Measurements from ENCODE around the gene KNDC1.

KNDC1 gene

DNA sequence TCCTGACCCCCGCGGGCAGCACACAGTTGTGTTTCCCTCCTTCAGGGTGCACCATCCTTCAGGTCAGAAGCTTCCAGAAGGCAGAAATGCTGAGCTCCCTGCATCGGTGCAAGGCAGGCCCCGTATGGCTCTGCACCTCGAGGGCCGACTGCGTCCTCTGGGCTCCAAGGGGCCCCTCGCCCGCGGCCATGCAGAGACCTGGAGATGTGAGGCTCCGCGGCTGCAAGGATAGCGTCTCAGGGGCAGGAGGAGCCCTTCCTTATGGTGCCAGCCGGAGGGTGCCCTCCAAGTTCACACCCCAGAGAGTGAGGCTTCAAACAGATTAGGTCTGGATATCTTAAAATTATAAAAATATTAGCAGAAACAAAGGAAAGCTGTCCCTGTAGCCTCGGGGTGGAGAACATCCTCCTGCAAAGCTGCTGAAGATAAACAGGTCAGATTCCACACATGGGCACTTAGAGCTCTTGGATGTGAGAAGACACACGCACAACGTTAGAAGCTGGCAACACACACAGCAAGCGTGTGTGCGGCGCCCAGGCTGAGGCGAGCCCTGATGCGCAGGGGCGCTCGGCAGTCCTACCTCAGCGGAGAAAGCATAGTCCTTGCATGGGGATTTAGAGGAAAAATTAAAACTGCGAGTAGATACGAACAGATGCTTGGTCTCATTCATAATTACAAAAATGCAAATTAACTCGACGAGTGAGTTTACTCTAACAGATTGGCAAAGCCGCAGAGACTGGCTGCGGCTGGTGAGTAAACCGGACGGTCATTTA, 20.4 kb downstream of the KNDC1 start:
- no peak for DNase-seq

DNA sequence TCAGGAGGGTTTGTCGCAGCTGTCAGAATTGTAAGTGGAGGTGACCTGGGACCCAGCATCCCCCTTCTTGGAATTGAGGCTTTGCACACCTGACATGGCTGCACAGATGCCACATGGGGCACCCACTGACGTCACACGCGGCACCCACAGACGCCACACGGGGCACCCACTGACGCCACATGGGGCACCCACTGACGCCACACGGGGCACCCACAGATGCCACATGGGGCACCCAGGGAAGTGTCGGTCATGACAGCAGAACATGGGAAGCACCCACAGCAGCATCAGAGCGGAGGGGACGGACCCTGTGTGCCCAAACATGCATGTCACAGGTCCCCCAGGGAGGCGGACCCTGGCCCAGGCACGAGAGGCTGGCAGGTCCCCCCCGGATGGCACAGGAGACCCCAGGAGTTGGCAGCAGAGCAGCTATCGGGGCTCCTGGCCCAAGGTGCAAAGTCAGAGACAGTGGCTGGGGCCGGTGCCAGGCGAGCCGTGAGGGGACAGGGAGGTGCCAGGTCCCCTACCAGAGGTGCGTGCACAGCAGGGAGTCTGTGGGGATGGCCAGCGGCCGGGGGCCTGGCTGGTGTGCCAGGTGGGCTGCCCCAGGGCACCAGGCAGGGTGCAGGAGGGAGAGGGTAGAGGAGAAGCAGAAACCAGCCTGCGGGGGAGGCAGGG, 21.1 kb downstream of the KNDC1 start:
- DNase-seq = no peak

DNA sequence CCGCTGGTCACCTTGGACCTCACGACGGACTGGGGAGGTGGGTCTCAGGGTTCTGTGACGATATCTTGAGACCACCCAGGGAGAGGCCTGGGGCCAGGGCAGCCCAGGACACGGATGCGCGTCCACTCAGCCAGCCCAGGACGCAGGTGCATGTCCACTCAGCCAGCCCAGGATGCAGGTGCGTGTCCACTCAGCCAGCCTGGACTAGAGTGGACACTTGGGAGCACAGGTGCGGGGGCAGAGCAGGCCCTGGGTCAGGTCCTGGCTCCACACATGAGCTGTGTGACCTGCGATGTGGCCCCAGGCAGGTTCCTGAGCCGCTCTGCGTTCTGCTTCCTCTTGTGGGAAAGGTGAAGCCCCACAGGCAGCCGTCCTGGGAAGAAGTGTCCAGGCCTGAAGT, 22.2 kb downstream of the KNDC1 start:
- DNase-seq = no peak

DNA sequence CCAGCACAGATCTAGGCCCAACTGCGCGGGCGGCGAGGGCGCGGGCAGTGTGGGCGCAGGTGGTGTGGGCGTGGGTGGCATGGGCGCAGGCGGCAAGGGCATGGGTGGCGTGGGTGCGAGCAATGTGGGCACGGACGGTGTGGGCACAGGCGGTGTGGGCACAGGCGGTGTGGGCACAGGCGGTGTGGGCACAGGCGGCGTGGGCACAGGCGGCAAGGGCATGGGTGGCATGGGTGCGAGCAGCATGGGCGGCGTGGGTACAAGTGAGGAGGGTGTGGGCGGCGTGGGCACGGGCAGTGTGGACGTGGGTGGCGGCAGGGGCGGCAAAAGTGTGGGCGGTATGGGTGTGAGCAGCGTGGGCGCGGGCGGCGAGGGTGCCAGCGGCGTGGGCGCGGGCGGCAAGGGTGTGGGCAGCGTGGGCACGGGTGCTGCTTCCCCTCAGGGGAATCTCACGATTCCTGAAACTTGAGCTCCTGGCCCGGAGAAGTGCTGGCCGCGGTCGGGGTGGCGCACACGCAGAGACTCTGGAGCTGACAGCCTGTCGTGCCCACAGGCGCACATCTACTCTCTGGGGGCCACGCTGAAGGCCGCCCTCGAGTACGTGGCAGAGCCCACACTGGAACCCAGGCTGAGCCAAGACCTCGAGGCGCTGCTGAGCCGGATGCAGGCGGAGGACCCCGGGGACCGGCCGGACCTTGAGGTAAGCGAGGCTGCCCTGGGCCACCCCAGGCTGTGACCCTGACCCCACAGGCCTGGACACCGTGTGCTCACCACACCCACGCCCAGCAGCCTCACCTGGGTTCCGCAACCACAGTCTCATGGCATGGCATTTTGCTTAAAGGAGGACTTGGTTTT, 23.0 kb downstream of the KNDC1 start:
- DNase-seq = no peak

DNA sequence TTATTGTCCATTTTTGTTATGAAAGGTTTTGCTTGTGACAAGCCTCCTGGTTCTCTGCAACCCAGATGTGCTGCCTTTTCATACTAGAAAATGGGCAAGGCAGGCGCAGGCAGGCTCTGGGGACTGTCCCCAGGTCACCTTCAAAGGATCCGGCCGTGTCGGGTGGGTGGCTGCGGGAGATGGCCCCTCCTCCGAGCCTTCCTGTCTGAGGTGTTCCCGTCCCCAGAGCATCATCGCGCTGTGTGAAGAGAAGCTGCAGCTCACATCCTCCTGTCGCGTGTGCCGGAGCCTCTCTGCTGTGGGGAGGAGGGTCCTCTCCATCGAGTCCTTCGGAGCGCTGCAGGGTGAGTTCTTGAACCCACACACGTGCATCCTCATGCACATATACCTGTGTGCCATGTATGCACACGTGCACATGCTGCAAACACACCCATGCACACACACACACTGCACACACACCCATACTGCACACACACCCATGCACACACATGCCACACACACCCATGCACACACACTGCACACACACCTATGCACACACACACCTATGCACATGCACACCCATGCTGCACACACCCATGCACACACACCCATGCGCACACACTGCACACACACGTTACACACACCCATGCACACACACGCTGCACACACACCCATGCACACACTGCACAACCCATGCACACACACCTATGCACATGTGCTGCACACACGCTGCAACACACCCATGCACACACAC, 23.8 kb downstream of the KNDC1 start:
- DNase-seq = no peak

DNA sequence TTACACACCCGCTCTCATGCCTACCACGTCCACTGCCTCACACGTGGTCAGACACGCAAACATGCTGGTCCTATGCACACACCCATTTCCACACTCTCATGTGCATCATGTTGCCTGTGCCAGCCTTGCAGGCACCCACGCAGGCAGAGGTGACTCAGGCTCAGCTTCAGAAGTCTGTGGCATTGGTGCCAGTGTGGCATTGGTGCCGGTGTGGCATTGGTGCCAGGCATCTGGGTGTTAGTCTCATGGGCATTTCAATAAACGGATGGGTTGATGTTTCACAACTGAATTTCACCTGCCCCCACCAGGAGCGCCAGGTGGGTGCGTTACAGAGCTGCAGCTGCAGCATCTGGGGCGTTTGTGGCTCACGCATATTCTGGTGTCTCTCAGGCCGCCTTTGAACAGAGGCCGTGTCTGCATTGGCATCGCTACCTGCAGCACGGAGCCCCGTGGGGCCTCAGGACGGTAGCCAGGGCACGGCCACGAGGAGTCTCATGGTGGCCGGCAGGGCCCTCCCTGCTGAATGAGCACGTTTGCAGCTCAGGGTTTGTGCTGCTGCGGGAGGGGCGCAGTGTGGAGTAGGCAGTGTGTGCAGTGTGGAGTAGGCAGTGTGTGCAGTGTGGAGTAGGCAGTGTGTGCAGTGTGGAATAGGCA, 24.7 kb downstream of the KNDC1 start:
- DNase-seq = no peak

DNA sequence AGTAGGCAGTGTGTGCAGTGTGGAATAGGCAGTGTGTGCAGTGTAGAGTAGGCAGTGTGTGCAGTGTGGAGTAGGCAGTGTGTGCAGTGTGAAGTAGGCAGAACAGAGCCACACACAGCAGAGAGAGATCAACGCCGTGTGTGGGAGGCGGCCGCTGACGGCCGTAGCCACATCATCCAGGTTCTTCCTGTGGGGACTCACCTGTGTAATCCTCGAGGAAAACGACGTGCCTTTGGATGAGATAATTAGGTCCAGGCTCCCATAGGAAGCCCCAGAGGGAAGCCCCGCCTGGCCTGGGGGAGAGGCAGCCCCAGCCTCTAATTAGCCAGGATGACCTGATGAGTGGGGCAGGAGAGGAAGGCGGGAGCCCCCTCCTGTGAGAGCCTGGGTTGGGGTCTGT, 25.4 kb downstream of the KNDC1 start:
- DNase-seq = no peak

DNA sequence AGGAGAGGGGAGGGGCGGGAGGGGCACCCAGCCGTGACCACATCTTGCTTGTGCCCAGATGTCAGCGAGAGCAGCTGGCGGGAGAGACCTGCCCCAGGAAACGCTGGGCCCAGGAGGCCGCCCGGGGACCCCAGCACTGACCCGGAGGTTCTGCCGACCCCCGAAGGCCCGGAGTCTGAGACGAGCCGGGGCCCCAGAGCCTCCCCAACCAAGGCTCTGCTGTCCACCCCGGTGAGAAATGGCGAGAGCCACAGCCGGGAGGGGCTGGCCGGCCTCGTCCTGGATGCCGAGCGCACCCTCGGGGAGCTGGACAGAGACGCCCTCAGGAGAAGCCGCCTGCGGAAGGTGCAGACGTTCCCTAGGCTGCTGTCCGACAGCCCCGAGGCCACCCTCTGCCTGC, 25.9 kb downstream of the KNDC1 start:
- no peak for DNase-seq

DNA sequence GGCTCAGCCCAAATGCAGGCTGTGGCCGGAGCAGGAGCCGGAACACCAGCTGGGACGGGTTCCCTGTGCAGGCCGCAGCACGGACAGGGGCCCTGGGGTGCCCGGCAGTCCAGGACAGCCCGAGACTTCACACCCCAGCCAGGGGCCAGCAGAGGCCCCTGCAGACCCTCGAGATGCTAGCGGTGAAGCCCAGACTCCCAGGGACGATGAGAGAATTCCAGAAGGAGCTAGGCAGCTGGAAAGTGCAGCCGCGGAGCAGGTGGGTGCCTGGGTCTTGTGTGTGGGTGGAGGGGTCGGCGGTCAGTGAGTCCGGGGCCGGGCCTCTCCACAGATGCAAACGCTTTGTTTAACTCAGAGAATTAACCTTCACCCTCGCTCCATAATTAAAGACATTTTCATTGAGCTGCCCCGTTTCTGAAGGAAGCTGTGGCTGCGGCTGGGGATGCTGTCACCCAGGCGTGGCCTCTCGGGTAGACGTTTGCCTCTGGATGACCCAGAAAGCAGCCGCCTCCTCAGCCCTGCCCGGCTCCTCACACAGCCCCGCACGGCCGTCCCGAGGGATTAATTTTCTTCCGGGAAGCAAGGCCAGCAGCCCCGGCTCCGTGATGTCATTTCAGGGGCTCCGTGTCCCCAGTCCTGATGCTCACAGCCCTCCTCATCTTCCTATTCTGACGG, 26.5 kb downstream of the KNDC1 start:
- DNase-seq = no peak

DNA sequence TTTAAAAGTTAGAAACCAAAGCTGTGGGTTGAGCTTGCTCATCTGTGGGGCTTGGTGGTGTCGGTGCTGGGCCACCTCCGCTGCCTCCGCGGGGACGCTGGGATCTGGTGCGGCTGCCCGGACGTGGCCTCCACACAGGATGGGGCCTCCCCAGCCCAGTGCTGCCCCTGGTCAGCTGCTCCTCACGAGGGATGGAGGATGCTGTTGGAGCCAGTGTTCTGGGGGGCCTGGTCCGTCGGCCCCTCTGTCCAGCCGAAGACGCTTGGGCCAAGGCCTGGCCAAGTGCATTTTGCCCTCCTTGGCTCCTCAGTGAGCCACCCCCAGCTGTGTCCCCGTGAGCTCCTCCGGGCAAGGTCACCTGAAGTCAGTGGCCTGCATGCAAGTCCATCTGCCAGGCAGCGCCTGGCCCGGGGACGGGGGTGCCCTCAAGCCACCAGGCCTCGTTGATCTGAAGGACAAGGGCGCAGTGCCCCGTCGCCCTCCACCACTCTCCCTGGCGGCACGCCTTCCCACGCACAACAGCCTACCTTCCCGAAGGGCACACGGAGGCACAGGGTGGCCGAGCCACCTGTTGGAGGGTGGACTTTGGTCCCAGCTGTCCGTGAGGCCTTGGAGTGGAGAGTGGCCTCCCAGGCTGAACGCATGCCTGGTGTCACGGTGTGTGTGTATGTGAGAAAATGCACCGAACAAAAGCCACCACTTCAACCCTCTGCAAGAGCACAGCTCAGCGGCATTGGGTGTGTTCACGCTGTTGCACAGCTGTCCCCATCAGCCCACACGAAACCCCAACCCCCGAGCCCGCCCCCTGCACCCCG, 27.3 kb downstream of the KNDC1 start:
- no peak for DNase-seq

DNA sequence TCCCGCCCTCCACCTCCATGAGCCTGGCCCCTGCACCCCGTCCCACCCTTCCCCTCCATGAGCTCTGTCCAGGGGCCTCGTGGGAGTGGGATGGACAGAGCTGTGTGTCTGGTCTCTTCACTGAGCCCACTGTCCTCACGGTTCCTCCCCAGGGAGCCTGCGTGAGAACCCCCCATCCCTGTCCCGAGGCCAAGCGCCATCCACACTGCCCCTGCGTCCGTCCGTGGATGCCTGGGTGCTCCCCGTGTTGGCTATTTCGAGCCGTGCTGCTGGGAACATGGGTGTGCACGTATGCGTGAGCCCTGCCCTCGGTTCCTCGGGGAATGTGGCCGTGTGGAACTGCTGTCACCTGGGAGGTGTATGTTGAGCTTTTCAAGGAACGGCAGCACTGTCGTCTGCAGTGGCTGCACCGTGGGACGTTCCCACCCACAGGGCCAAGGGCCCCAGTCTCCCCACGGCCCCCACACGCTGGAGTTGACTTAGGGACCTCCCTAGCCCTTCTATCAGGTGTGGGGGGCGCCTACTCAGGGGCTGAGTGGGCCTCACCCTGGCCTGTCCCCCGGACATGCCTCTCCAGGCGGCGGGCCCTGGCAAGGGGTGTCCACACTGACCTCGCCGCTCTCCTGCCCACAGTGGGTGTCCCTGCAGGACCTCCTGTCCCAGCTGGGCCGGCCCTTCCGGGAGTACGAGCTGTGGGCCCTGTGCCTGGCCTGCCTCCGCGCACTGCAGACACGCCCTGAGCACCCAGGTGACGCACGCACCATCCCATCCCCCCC, 28.1 kb downstream of the KNDC1 start:
- no peak for DNase-seq

DNA sequence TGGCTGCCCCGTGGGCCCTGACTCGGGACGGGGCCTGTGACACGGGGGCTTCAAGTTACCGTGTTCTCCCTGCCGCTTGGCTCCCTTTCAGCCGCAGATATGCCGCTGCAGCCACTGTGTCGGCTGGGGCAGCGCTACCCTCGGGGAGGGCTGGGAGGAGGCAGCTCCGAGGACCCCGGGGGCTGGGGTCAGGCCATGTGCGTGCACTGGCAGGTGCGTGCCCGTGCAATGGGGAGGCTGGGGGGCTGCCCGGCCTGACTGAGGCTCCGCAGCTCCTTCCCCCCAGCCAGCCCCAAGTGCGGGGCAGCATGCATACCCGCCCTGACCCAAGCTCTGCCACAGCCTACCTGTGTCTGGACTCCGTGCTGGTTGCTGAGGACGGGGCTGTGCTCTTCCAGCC, 29.2 kb downstream of the KNDC1 start:
- no peak for DNase-seq

DNA sequence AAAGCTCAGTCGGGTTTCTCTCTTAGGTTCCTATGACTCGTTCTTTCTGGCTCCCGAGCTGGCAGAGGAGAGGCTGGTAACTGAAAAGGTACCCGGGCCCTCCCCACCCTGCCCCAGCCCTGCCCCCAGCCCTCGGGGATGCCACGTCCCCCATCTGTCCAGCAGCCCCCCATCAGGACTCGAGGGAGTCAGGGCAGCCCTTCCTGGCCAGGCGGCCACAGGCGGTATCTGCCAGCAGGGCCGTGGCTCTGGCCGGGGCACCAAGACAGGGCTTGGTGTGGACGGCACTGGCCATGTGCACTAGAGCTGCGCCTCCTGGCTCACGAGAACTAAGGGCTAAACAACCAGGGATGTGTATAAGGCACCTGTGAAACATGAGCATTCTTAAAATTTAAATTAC, 29.7 kb downstream of the KNDC1 start:
- DNase-seq = no peak

DNA sequence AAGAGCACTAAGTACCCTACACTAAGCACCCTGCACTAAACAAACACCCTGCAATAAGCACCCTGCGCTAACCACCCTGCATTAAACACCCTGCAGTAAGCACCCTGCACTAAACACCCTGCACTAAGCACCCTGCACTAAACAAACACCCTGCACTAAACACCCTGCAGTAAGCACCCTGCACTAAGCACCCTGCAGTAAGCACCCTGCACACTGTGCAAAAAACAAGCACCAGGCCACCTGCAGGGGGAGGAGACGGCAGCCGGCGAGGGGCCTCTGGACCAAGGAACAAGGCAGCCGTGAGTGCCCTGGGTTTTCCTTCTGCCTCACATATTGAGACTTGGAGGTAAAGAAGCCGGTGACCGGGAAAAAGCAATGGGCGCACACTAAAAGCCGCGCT, 30.2 kb downstream of the KNDC1 start:
- DNase-seq = no peak

DNA sequence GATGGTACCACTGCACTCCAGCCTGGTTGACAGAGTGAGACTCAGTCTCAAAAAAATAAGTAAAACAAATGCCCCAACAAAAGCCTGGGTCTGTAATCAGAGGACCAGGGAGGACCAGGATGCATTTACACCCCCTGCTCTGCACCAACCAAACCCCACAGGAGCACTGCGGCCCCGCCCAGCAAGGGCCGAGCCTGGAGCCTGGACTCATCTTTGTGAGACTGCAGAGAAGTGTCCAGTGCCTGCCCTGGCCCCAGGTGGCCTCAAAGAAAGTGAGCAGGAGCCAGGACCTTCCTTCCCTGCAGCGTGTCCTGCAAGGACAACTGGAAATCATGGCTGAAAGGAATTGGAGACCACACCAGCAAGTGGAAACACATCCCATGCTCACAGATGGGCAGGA, 31.6 kb downstream of the KNDC1 start:
- DNase-seq = no peak

DNA sequence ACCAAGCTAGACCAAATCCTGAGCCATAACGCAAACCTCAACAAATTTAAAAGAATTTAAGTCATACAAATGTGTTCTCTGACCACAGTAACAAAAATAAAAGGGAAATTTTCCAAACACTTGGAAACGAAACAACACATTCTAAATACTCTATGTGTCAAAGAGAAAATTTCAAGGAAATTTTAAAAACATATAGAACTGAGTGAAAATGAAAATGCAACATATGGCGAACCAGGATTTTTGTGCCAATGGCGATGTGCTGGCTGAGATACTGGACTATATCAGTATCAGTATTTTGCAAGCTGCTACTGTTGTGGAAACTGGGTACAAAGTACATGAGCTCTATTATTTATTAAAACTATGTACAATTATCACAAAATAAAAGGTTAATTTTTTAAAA, 34.1 kb downstream of the KNDC1 start:
- DNase-seq = no peak

DNA sequence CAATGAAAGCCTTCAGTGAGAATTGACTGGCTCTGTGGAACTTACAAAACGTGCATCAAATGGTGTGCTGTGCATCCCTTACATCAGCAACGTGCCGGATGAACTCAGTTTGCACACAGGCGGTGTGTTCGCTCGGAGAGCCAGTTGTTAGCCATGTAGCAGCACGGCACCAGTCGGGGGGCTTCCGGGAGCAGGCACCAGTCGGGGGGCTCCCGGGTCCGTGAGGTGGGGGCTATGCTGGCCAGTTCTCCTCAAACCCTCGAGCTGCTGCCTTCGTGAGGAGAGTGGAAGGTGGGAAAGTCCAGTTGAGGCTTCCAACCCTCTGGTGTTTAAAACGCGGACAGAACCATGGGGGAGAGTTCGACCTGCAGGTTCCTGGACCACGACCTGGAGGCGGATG, 35.1 kb downstream of the KNDC1 start:
- DNase-seq = no peak

DNA sequence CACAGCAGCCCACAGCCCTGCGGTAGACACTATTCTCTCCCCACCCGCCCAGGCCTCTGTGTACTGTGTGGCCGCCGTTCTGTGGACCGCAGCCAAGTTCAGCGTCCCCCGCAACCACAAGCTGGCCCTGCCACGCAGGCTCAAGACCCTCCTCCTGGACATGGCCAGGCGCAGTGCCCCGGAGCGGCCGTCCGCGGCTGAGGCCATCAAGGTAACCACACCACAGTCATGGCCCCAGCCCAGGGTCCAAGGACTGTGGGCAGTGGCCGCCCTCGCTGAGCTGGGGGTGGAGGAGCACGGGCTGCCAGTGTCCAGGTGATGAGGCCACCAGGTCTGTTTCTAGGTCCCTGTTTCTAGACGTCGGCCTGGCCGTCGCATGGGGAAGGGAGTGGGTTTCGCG, 35.6 kb downstream of the KNDC1 start:
- DNase-seq = no peak

DNA sequence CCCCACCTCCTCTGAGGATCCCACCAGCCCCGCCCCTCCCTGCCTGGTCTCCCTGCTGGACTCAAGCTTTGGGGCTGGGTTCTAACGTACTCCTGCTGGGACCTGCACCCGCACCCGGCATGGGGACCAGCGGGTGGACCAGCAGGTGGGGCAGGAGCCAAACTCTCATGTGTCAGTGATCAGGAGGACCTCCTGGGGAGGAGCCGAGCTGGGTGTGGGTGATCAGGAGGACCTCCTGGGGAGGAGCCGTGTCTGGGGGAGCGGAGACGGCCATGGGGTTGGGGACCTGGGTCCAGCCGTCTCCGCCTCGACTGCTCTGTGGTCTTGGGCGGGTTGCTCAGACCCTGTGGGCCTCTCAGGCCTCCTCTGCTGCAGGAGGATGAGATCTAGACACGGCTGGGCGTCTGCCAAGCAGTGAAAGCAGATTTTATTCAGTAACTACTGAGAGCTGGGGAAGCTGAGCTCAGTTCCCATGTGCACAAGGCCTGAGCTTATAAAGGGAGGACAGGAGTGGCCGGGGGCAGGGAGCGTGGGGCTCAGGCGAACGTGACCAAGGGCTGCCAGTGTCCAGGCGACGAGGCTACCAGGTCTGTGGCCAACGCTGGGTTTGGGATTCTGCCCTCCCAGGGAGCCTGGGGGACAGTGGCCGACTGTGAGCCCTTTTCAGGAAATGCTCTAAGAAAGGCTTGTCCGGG, 36.3 kb downstream of the KNDC1 start:
- DNase-seq = no peak
